ENCODE measurements around the gene SLC12A3.
"Not testable (repeated sequence)": the region's sequence is repeated elsewhere in the genome, so short reads cannot be mapped to it uniquely, and the experiment has no call there.

SLC12A3 gene

GRCh38 chr16:56880176-56880575 lies 15.2 kb downstream of the SLC12A3 start:
- Histone ChIP-seq H3K36me3 (ENCODE audit: control insufficient read depth, insufficient read depth, low read length) (no peaks in the 10 kb centered on the region), H3K4me3 (ENCODE audit: low read depth, low read length) (no peak overlapping the region), H3K79me2 (no peaks in the 10 kb centered on the region), H2AFZ (no peak overlapping the region), H3K9me3 (ENCODE audit: control insufficient read depth, low read length) (no peaks in the 10 kb centered on the region), H3K27me3 (ENCODE audit: control insufficient read depth, insufficient read depth, low read length) (no peaks in the 10 kb centered on the region), H3K4me1 (peaks cover 8% of the 10 kb centered on the region), H3K27ac (no peak overlapping the region), H3K9ac (no peak overlapping the region), H3K4me2 (ENCODE audit: low read length) (no peak overlapping the region)
- TF ChIP-seq CTCF (IDR thresholded peaks at IDR 0.05), result no peak

GRCh38 chr16:56880685-56881084 lies 15.7 kb downstream of the SLC12A3 start:
- H3K27ac ChIP-seq, result no peak overlapping the region
- H3K4me1 ChIP-seq, result peaks cover 3% of the 10 kb centered on the region
- H3K36me3 ChIP-seq (ENCODE audit: control insufficient read depth, insufficient read depth, low read length), result no peaks in the 10 kb centered on the region
- no peak overlapping the region for H3K9ac ChIP-seq
- H2AFZ ChIP-seq, result no peak overlapping the region
- no peak for TF ChIP-seq CTCF (IDR thresholded peaks at IDR 0.05)
- H3K27me3 ChIP-seq (ENCODE audit: control insufficient read depth, insufficient read depth, low read length), result no peaks in the 10 kb centered on the region
- no peak overlapping the region for H3K4me2 ChIP-seq (ENCODE audit: low read length)
- no peak overlapping the region for H3K4me3 ChIP-seq (ENCODE audit: low read depth, low read length)
- no peaks in the 10 kb centered on the region for H3K9me3 ChIP-seq (ENCODE audit: control insufficient read depth, low read length)
- no peaks in the 10 kb centered on the region for H3K79me2 ChIP-seq

- H3K27ac ChIP-seq, result no peak overlapping the region
Measured at GRCh38 chr16:56882077-56882800, 17.2 kb downstream of the SLC12A3 start.

GRCh38 chr16:56883586-56883985 lies 18.6 kb downstream of the SLC12A3 start:
- TF ChIP-seq CTCF (IDR thresholded peaks at IDR 0.05), result no peak
- H3K36me3 ChIP-seq (ENCODE audit: control insufficient read depth, insufficient read depth, low read length), result no peaks in the 10 kb centered on the region
- H3K9ac ChIP-seq, result no peak overlapping the region
- H3K79me2 ChIP-seq, result no peaks in the 10 kb centered on the region
- no peaks in the 10 kb centered on the region for H3K9me3 ChIP-seq (ENCODE audit: control insufficient read depth, low read length)
- no peak overlapping the region for H3K4me3 ChIP-seq (ENCODE audit: low read depth, low read length)
- no peaks in the 10 kb centered on the region for H3K4me1 ChIP-seq
- H2AFZ ChIP-seq, result no peak overlapping the region
- no peak overlapping the region for H3K4me2 ChIP-seq (ENCODE audit: low read length)
- no peaks in the 10 kb centered on the region for H3K27me3 ChIP-seq (ENCODE audit: control insufficient read depth, insufficient read depth, low read length)
- H3K27ac ChIP-seq, result no peak overlapping the region

More at GRCh38 chr16:56882077-56882800, 17.2 kb downstream of the SLC12A3 start:
- Histone ChIP-seq H3K79me2 (no peaks in the 10 kb centered on the region), H2AFZ (no peak overlapping the region), H3K4me1 (no peaks in the 10 kb centered on the region), H3K9ac (no peak overlapping the region), H3K27me3 (ENCODE audit: control insufficient read depth, insufficient read depth, low read length) (no peaks in the 10 kb centered on the region), H3K36me3 (ENCODE audit: control insufficient read depth, insufficient read depth, low read length) (no peaks in the 10 kb centered on the region), H3K4me2 (ENCODE audit: low read length) (no peak overlapping the region), H3K4me3 (ENCODE audit: low read depth, low read length) (no peak overlapping the region), H3K9me3 (ENCODE audit: control insufficient read depth, low read length) (no peaks in the 10 kb centered on the region)
- no peak for TF ChIP-seq CTCF (IDR thresholded peaks at IDR 0.05)

GRCh38 chr16:56884026-56884582 lies 19.1 kb downstream of the SLC12A3 start:
- no peaks in the 10 kb centered on the region for H3K9me3 ChIP-seq (ENCODE audit: control insufficient read depth, low read length)
- H2AFZ ChIP-seq, result no peak overlapping the region
- no peak overlapping the region for H3K9ac ChIP-seq
- no peak for TF ChIP-seq CTCF (IDR thresholded peaks at IDR 0.05)
- no peaks in the 10 kb centered on the region for H3K4me1 ChIP-seq
- H3K79me2 ChIP-seq, result no peaks in the 10 kb centered on the region
- no peak overlapping the region for H3K4me2 ChIP-seq (ENCODE audit: low read length)
- H3K27ac ChIP-seq, result no peak overlapping the region
- no peak overlapping the region for H3K4me3 ChIP-seq (ENCODE audit: low read depth, low read length)
- H3K27me3 ChIP-seq (ENCODE audit: control insufficient read depth, insufficient read depth, low read length), result no peaks in the 10 kb centered on the region
- H3K36me3 ChIP-seq (ENCODE audit: control insufficient read depth, insufficient read depth, low read length), result no peaks in the 10 kb centered on the region

- H3K79me2 ChIP-seq; H2AFZ ChIP-seq; H3K27me3 ChIP-seq (ENCODE audit: control insufficient read depth, insufficient read depth, low read length); H3K36me3 ChIP-seq (ENCODE audit: control insufficient read depth, insufficient read depth, low read length); H3K9me3 ChIP-seq (ENCODE audit: control insufficient read depth, low read length); H3K4me2 ChIP-seq (ENCODE audit: low read length); H3K4me3 ChIP-seq (ENCODE audit: low read depth, low read length); H3K4me1 ChIP-seq; H3K9ac ChIP-seq; H3K27ac ChIP-seq: not testable (repeated sequence)
Measured at GRCh38 chr16:56884929-56885328, 19.9 kb downstream of the SLC12A3 start.

Measured in parathyroid adenoma (tissue), 2 donors.